ENCODE data around the gene SLC10A4. TPM values are rescaled to one million over a fixed set of nuclear protein-coding genes. Genes with fewer than 3 reads are reported as not detected.
"Not testable (repeated sequence)": the region's sequence is repeated elsewhere in the genome, so short reads cannot be mapped to it uniquely, and the experiment has no call there.

Gene SLC10A4, protein sequence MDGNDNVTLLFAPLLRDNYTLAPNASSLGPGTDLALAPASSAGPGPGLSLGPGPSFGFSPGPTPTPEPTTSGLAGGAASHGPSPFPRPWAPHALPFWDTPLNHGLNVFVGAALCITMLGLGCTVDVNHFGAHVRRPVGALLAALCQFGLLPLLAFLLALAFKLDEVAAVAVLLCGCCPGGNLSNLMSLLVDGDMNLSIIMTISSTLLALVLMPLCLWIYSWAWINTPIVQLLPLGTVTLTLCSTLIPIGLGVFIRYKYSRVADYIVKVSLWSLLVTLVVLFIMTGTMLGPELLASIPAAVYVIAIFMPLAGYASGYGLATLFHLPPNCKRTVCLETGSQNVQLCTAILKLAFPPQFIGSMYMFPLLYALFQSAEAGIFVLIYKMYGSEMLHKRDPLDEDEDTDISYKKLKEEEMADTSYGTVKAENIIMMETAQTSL
- total RNA-seq: 0.79 TPM

DNA sequence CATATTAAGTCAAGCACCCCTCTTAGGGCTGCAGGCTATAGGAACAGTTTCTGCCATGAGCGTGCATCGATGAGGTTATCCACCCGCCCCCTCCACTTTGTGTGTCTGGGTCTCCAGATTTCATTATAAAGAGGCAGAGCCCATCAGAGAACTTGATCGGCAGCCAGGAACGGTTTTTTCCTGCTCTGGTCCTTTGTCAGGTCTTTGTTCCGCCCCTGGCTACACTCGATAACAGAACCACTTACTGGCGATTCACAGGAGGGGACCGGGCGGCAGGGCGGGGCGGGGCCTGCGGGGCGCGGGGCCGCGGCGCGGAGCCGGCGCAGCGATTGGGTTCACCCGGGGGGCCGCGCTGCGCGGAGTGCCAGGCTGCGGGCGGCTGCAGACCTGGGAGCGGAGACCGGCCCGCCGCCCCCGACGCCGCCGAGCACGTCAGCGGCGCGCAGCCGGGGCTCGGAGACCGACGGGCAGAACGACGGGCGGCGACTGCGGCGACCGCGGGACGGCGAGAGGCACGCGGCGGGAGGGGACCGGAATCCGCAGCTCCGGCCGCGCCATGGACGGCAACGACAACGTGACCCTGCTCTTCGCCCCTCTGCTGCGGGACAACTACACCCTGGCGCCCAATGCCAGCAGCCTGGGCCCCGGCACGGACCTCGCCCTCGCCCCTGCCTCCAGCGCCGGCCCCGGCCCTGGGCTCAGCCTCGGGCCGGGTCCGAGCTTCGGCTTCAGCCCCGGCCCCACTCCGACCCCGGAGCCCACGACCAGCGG, at the start of gene SLC10A4:
Gene SLC10A4 (plus strand): TSS at position 338 of the 771 bp plus-strand sequence. CDS start 219 bp downstream, at position 557.
- no peak for DNase-seq

DNA sequence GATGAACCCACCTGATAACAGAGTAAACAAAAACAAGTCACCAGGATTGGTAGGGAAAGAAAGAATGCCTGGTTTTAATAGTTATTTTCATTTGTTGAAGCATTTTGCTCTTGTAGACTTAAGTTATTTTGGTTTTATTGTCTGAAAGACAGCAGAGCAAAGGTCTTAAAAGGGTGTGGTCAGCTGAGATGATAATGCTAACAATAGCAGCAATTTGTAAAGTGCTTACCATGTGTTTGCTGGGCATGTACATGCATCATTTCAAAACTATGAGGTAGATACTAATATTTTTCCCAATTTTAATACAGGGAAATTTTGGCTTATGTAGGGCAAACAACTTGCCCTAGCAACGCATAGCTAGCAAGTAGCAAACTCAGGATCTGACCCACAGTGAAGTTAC, 46.8 kb upstream of the SLC10A4 start:
- DNase-seq: no peak

DNA sequence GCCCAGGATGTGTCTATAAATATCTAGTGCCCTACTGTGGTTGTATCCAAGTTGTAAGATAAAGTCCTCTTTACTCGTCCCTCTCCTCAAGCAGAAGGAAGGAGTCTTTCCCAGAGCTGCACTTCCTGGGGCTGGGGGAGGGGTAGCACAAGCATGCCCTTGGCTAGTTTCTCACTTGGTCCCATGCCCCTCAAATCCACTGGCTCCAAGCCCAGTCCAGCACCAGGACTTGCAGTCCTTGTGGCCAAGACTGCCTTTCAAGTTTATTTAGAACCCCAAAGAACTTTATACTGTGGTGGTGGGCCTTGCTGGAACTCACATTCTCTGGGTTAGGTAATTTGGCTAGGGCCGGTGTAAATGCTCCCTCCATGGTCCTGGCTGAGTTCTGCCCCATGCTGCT, 43.2 kb upstream of the SLC10A4 start:
- no peak for DNase-seq

DNA sequence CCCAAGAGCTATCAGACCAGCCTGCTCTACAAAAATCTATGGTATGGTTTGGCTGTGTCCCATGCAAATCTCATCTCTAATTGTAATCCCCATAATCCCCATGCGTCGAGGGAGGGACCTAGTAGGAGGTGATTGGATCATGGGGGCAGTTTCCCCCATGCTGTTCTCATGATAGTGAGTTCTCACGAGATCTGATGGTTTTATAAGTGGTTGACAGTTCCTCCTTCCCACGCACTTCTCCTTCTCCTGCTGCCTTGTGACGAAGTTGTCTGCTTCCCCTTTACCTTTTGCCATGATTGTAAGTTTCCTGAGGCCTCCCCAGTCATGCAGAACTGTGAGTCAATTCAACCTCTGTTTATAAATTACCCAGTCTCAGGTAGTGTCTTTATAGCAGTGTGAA, 42.2 kb upstream of the SLC10A4 start:
- not testable (repeated sequence) for DNase-seq

DNA sequence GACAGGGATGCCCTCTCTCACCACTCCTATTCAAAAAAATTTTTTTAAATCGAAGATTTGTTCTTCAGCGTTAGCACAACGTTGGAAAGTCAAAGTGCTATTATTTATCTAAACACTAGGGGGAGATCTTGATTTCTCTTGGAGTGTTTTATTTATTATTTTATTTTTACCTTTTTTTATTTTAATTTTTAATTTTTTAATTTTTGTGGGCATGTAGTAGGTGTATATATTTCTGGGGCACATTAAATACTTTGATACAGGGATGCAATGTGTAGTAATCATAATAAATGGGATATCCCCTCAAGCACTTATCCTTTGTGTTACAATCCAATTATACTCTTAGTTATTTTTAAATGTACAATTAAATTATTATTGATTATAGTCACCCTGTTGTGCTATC, 37.4 kb upstream of the SLC10A4 start:
- DNase-seq: no peak

DNA sequence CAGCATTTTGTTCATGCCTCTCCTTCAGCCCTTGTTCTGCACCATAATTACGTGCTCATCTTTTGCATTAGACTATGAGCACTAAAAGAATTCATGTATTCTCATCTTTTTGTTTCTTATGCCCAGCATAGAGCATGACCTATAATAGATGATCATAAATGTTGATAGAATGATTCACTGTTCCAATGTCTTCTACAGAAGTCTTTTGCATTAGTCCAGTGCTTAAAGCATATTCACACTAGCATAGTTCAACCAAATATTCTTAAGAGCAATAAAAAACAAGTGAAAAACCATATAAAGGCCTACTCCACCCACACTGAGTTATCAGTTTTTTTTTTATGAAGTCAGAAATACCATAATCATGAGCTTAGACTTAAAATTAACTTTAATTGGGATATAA, 36.5 kb upstream of the SLC10A4 start:
- DNase-seq: no peak

DNA sequence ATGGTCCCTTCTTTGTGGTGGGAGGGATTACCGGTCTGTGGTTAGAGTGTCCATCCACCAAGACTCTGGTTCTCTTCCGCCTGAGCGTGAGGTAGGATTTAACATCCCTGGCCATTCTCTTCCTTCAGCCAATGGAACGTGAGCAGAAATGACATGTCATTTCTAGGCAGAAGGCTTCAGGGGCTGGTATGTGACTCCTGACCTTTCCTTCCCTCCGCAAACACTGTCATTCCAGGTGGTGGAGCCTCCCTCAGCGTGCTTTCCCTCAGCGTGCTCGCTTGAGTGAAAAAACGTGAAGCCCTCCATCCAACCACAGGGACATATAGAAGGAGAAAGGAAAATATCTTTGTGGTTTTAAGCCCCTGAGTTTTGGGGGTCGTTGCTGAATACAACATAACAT, 34.0 kb upstream of the SLC10A4 start:
- no peak for DNase-seq

DNA sequence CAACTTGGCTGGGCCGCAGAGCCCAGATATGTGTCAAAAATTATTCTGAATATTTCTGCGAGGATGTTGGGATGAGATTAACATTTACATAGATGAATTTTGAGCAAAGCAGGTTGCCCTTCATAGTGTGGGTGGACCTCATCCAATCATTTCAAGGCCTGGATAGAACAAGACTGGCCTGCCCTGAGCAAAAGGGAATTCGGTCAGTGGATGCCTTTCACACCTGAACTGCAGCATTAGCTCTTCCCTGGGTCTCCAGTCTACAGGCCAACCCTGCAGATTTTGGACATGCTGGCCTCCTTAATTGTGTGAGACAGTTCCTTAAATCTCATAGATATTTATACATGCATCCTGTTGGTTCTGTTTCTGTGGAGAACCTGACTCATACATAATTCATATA, 32.4 kb upstream of the SLC10A4 start:
- no peak for DNase-seq

DNA sequence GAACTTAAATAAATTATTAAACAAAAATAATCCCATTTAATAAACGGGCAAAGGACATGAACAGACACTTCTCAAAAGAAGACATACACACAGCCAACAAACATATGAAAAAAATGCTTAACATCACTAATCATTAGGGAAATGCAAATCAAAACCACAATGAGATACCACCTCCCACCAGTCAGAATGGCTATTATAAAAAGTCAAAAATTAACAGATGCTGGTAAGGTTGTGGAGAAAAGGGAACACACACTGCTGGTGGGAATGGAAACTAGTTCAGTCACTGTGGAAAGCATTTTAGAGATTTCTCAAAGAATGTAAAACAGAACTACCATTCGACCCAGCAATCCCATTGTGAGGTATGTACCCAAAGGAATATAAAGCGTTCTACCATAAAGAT, 31.5 kb upstream of the SLC10A4 start:
- not testable (repeated sequence) for DNase-seq

DNA sequence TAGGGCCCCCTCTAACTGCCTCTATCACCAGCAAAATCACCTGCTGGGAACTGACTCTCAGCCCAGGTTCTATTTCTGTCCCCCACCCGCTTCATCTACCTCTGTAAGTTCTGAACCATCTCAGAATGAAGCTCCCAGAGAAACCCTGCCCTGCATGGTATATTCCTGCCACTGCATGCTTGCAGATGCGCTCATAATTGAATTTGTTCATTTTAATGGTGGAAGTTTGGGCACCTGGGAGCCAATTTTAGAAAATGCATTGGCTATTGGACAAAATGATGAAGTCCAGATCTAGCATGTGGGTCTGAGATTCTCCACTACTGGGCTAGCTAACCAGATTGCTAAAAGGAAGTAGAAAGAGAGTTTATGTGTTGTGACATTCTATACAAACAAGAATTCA, 28.6 kb upstream of the SLC10A4 start:
- no peak for DNase-seq

DNA sequence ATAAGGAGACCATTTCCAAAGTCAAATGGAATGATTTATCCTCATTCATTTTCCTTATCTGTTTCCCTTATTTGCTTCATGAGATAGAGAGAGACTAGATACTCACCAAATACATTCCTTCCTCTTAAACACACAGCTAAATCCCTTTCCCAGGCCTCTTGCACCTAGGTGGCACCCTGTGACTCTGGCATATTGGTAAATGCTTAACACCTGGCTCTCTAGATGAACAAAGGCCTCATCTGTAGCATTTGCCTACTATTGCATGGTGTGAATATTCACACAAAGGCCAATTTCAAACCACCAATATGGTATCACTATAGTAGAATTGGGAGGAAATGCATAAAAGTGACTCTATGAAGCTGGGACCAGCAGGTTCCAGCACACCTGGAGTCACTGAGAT, 22.1 kb upstream of the SLC10A4 start:
- DNase-seq: no peak

DNA sequence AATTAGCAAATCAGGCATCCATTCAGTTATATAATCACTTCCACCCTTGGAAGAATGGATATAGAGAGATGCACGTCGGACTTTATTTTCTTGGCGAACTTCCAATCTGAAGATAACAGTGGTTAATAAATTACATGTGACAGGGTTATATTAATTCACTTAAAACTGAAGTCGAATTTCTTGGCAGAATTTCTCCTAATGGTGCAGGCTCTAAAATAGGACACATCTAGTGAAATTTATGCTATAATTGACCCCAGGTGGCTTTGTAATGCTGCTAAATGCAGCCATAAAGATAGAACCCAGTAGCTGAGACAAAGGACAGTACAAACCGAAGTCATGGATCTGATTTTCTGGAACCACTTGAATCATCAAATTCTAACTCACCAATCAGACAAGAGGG, 20.8 kb upstream of the SLC10A4 start:
- peak; percentile 70 for DNase-seq

DNA sequence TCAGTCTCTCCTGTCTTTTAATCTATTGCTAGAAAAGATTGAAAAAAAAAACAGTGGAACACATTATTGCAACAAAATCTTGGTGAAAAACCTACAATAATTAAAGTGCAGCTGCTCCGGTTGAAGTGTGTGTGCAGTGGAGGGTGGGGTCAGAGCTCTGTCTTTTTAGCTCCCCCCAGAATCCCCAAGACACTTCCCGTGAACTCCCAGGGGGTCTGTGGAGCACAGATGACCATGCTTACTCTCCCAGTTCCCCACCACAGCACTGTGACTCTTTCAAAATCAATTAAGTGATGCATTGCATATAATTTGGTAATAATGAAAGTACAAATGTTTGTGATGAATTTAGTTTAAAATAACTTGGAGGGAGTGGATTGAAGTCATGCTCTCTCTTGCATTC, 15.7 kb upstream of the SLC10A4 start:
- no peak for DNase-seq

DNA sequence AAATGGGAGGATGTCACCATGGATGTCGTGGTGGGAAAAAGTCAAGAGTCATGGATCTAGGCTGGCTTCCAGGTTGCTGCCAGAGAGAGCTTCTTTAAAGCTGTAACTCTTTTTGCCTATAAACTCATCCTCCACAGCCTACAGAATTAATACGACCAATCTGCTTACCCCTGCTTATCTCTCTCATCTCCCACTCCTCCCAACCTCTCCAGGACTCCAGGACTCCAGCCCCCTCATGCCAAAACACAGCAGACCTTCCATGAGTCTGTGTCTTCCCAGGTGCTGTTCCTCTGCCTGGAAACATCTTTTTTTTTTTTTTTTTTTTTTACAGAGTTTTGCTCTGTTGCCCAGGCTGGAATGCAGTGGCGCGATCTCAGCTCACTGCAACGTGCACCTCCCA, 15.3 kb upstream of the SLC10A4 start:
- DNase-seq: no peak

DNA sequence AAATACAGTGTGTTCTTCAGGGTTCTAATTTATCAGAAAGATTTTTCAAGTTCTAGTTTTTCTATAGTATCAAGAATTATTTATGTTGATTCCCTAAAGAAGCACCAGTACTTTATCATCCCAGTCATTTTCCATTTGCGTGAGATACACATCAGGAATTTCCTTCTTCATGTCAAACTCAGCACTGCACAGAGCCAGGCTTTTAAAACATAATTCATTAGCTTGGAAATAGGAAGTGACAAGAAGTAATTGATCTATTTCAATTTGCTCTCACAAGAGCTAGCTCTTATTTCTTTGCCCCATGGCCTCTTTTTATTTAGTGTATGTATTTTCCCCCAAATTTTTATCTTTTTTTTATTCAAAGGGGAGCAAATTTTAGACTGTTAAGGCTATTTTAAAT, 13.0 kb upstream of the SLC10A4 start:
- no peak for DNase-seq

DNA sequence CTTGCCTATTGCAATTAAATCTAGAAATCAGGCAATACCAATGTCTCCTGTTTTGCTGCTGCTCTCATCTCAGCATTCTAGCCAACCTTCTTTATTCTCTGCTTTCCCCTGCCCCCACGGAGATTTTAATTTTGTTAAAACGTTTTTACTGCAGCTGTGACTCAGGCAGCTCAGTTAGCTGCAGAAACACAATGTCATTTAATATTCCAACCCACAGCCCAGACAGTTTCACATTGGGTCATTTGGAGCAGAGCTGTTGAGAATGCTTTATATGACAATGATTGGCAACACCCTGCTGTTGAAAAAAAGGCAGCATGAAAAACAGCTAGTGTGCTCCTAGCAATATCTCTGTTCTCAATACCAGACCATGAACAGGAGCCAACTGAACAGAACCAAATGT, 12.6 kb upstream of the SLC10A4 start:
- no peak for DNase-seq

DNA sequence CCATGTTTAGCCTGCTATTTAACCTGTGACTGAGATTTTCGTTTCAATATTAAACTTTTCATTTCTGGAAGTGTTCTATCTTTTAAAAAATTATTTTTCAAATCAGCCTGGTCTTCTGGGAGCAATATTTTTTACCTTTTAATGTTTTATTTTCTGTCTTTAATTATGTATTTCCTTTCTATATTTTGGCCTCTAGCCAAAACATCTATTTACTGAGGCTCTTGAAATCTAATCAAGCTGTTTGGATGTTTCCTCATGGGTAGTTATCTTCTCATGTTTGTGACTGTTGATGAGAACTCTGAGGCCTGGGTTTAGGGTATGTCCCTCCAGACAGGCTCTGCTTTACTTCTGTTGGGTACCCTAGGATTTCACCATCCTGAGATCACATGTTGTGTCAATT, 10.3 kb upstream of the SLC10A4 start:
- no peak for DNase-seq

DNA sequence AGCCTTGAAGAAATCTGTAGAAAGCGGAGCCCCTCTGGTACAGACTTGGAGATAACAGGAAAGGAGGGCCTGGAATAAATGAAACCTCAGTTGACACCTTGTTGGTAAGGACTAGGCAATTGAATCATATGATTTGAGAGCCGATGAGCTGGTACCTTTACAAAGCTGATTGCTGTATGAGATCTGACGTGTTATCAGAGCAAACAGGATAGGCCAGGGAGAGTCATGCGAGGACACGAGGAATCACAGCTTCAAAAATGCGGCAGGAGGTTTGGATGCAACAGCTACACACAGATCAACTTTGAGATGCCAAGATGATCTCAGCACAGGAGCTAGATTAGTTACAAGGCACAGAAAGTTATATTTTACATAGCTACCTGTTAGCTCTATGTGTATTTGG, 7.4 kb upstream of the SLC10A4 start:
- no peak for DNase-seq

DNA sequence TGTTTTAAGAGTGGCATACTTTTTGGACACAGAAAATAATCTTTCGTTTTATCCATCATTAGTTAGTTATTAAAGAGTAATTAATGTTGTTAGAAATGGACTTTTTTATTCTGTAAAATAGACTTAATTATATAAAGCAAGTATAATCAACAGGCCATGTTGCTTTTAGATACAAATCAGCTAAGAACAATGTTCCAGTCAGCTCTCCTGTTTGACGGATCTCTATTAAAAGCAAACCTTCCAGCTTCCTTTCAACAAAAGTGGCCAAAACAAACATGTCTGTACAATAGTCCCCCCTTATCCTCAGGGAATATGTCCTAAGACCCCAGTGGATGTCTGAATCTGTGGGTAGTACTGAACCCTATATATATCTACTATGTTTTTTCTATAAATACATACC, 4.9 kb upstream of the SLC10A4 start:
- no peak for DNase-seq

DNA sequence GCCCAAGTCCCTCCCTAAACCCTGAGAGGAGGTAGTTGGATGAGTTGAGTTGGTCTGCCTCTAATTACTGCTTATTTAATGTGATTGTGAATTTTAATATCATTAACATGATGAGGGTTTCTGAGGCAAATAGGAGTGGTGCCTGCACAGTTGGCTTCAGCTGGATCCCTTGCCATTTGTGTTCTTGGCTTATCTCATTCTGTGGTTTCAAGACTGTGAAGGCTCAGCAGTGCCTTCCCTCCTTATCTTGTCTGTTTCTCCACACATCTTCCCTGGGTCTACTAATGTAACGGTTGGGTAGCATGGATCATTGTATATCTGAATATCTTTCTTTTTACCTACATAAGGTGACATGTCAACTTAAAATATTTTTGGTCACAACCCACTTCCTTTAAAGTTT, 1.6 kb upstream of the SLC10A4 start:
- no peak for DNase-seq

DNA sequence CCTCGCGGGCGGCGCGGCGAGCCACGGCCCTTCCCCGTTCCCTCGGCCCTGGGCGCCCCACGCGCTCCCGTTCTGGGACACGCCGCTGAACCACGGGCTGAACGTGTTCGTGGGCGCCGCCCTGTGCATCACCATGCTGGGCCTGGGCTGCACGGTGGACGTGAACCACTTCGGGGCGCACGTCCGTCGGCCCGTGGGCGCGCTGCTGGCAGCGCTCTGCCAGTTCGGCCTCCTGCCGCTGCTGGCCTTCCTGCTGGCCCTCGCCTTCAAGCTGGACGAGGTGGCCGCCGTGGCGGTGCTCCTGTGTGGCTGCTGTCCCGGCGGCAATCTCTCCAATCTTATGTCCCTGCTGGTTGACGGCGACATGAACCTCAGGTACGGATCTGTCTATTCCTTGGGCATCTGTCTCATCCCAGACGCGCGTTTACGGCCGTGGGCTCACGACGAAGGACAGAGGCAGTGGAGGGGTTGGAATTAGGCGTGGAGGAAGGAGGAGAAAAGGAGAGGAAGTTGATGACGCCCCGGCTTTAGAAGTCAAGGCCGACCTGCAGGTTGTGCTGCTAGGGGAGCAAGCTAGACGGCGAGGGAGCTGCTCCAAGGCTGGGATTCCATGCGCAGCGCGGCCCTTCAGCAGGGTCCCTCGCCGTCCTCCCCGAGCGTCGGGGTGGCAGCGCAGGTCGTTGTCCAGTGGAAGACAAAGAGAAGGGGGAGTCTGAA, 792 bp downstream of the SLC10A4 start:
- DNase-seq: no peak

DNA sequence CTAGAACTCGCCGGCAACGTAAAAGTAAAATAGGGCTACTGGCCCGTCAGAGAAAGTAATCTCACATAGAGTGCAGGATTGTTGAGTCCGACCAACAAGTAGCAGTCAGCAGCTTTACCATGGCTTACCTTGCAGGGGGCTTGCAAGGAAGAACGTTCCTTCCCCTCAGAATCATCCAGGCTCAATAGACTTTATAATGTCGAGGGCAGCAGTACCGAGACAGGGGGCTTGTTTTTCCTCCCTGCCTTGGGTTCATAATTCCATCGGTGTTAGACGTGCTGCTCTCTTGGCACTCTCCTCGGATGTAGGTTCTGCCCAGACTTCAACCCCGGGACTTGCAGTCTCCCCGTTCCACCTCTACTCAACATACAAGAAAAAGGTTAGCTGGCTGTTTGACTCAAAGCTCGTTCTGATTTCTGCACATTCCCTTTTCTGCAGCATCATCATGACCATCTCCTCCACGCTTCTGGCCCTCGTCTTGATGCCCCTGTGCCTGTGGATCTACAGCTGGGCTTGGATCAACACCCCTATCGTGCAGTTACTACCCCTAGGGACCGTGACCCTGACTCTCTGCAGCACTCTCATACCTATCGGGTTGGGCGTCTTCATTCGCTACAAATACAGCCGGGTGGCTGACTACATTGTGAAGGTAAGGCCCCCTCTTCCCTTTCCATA, 1.5 kb downstream of the SLC10A4 start:
- no peak for DNase-seq

DNA sequence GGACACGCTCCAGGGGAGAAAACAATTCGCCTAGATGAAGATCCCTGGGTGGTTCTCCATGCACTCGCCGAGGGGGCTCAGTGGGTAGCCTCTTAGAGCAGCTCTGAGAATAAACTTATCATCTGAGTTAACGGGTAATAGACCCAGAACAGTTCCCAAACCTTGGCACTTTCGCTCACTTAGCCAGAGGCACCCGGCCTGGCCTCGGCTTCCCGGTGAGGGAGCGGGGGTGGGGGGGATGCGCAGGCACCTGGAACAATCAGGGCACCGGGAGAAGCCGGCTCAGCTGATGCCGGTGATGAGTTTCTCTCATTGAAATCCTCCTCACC, 6.5 kb downstream of the SLC10A4 start:
- DNase-seq: no peak

Measured in skin of body (tissue), 2 donors.